ENCODE measurements around the gene TADA2B. TPM values are rescaled to one million over a fixed set of nuclear protein-coding genes. Genes with fewer than 3 reads are reported as not detected.

TADA2B gene
- polyA plus RNA-seq, 4 donors: 13.5 to 20.8 (median 14.6) TPM

DNA sequence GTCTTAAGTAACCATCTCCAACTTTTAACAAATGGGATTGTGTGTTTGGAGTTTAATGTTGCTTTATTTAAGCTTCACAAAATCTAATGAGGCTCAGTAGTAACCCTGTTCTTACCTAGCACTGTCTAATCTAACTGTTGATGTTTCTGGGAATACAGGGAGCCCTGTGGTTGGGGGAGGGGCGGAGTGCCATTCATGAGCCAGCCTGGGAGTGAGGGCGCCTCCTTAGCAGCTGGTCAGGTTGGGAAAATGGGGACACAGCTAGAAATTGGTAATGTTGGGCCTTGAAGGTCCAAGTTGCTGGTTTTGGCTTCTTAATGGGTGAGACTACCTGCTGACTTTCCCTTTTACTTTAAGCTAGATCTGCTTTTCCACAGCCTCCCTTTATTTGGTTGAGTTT lies 22.9 kb upstream of the TADA2B start:
- FAIRE-seq: no peak
- H3K36me3 ChIP-seq (ENCODE audit: control insufficient read depth in 3 of 3, insufficient read depth in 2 of 3, low read depth in 1 of 3, low read length in 3 of 3): peaks cover 14 to 83% (median 14%) of the 10 kb centered on the region in 3 donors
- no peaks in the 10 kb centered on the region for H3K9me3 ChIP-seq (ENCODE audit: control insufficient read depth in 2 of 2, insufficient read depth in 1 of 2, low read depth in 1 of 2, low read length in 1 of 2)
- WGBS, 3 donors: 87 to 94% (median 91%) methylated on average over 2 of the region's 2 CpGs
- H3K27me3 ChIP-seq (ENCODE audit: control insufficient read depth in 3 of 3, insufficient read depth in 3 of 3, low read length in 3 of 3): no peaks in the 10 kb centered on the region
- H3K27ac ChIP-seq (ENCODE audit: low read depth in 1 of 3, low read length in 2 of 3): no peak overlapping the region
- DNase-seq: no peak
- H3K4me3 ChIP-seq (ENCODE audit: low read depth in 1 of 3, low read length in 3 of 3): no peak overlapping the region
- peaks cover 0 to 10% (median 0%) of the 10 kb centered on the region in 3 donors for H3K4me1 ChIP-seq (ENCODE audit: control insufficient read depth in 3 of 3, insufficient read depth in 2 of 3, low read depth in 1 of 3, low read length in 2 of 3)

DNA sequence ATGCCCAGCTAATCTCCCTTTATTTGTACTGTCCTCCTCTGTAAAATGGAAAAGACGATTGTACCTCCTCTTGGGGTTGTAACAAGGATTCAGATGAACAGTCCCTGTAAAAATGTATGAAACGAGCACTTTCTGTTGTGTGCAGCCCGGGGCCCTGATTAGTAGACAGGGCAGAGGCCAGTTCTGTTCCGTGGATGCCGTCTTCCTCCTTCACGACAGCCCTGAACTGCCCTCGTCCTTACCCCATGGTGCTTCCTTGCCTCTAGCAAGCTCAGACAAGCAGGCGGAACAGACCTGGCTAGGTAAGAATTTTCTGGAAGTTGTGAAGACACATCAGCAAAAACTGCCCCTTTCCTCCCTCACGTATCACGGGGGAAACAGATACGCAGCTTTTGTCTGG lies 22.3 kb upstream of the TADA2B start:
- FAIRE-seq: no peak
- Histone ChIP-seq H3K4me3 (ENCODE audit: low read depth in 1 of 3, low read length in 3 of 3) (no peak overlapping the region), H3K36me3 (ENCODE audit: control insufficient read depth in 3 of 3, insufficient read depth in 2 of 3, low read depth in 1 of 3, low read length in 3 of 3) (peaks cover 9 to 84% (median 17%) of the 10 kb centered on the region in 3 donors), H3K27ac (ENCODE audit: low read depth in 1 of 3, low read length in 2 of 3) (no peak overlapping the region), H3K9me3 (ENCODE audit: control insufficient read depth in 2 of 2, insufficient read depth in 1 of 2, low read depth in 1 of 2, low read length in 1 of 2) (no peaks in the 10 kb centered on the region), H3K27me3 (ENCODE audit: control insufficient read depth in 3 of 3, insufficient read depth in 3 of 3, low read length in 3 of 3) (no peaks in the 10 kb centered on the region), H3K4me1 (ENCODE audit: control insufficient read depth in 3 of 3, insufficient read depth in 2 of 3, low read depth in 1 of 3, low read length in 2 of 3) (peaks cover 0 to 5% (median 0%) of the 10 kb centered on the region in 3 donors)
- WGBS, 3 donors: 93 to 94% (median 94%) methylated on average over 11 of the region's 11 CpGs
- DNase-seq: no peak

DNA sequence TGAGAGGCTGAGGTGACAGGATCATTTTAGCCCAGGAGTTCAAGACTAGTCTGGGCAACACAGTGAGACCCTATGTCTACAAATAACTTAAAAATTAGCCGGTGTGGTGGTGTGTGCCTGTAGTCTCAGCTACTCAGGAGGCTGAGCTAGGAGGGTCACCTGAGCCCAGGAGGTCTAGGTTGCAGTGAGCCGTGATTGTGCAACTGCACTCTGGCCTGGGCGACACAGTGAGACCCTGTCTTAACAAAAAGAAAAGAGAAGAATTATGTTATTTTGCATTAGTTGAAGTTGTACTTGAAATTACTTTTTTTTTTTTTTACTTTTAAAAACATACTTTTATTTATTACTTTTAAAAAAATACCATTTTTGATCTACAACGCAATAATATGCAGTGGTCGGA lies 21.8 kb upstream of the TADA2B start:
- no peak for FAIRE-seq
- Histone ChIP-seq H3K9me3 (ENCODE audit: control insufficient read depth in 2 of 2, insufficient read depth in 1 of 2, low read depth in 1 of 2, low read length in 1 of 2) (no peaks in the 10 kb centered on the region), H3K27ac (ENCODE audit: low read depth in 1 of 3, low read length in 2 of 3) (no peak overlapping the region), H3K36me3 (ENCODE audit: control insufficient read depth in 3 of 3, insufficient read depth in 2 of 3, low read depth in 1 of 3, low read length in 3 of 3) (peaks cover 6 to 83% (median 18%) of the 10 kb centered on the region in 3 donors), H3K4me3 (ENCODE audit: low read depth in 1 of 3, low read length in 3 of 3) (no peak overlapping the region), H3K4me1 (ENCODE audit: control insufficient read depth in 3 of 3, insufficient read depth in 2 of 3, low read depth in 1 of 3, low read length in 2 of 3) (no peaks in the 10 kb centered on the region), H3K27me3 (ENCODE audit: control insufficient read depth in 3 of 3, insufficient read depth in 3 of 3, low read length in 3 of 3) (no peaks in the 10 kb centered on the region)
- DNase-seq: no peak
- WGBS, 3 donors: 71 to 77% (median 76%) methylated on average over 5 of the region's 5 CpGs

DNA sequence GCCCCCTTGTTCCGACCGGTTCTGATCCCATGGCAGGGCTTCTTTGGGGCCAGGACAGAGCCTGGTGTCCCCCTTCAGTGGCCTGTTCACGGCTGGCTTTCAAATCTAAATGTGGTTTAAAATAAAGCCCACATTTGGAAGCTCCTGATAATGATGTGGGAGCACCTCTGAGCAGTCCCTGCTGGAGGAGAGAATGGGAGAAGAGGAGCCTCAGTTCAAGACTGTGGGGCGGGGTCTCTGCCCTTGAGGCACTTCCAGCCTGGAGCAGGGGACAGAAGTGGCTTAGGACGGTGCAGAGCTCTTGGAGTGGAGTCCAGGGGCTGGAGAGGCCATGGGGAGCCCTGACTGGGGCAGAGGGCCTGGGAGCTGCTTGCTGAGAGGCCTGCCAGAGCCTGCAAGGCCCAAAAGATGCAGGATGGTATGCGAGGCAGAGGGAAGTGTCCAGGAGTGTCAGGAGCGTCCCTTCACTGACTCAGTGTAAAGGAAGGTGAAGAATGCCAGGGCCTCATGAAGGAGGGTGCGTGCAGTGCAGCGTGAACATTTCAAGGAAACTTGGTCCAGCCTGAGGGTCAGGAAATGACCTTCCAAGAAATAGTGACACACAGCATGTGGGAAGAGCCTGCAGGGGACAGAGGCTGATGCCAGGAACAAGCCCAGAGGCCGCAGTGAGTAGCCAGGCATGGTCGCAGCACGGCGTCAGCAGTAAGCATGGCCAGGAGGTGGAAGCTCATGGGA lies 21.1 kb upstream of the TADA2B start:
- WGBS, 3 donors: 85 to 92% (median 89%) methylated on average over 13 of the region's 13 CpGs
- H3K27ac ChIP-seq (ENCODE audit: low read depth in 1 of 3, low read length in 2 of 3): no peak overlapping the region
- FAIRE-seq: no peak
- H3K4me3 ChIP-seq (ENCODE audit: low read depth in 1 of 3, low read length in 3 of 3): no peak overlapping the region
- H3K4me1 ChIP-seq (ENCODE audit: control insufficient read depth in 3 of 3, insufficient read depth in 2 of 3, low read depth in 1 of 3, low read length in 2 of 3): no peaks in the 10 kb centered on the region
- H3K27me3 ChIP-seq (ENCODE audit: control insufficient read depth in 3 of 3, insufficient read depth in 3 of 3, low read length in 3 of 3): no peaks in the 10 kb centered on the region
- H3K9me3 ChIP-seq (ENCODE audit: control insufficient read depth in 2 of 2, insufficient read depth in 1 of 2, low read depth in 1 of 2, low read length in 1 of 2): no peaks in the 10 kb centered on the region
- no peak for DNase-seq
- peaks cover 5 to 83% (median 20%) of the 10 kb centered on the region in 3 donors for H3K36me3 ChIP-seq (ENCODE audit: control insufficient read depth in 3 of 3, insufficient read depth in 2 of 3, low read depth in 1 of 3, low read length in 3 of 3)

DNA sequence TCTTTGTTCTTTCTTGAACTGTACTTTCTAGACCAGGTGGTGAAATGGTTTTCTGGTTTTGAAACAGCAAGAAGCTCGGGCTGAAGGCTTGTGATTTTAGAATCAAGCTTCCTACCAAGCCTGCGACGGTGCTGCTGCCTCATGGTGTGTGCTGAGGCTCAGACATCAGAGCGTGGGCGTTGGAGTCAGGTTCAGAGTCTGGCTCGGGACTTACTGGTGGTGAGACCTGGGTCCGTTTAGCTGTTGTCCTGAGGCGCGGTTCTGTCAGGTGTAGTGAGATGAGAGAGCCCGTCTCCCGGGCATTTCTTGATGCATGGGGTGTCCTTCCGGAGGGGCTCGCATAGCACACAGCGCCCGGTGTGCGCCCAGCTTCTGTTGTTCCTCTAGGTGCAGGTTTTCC lies 19.7 kb upstream of the TADA2B start:
- Histone ChIP-seq H3K9me3 (ENCODE audit: control insufficient read depth in 2 of 2, insufficient read depth in 1 of 2, low read depth in 1 of 2, low read length in 1 of 2) (no peaks in the 10 kb centered on the region), H3K4me1 (ENCODE audit: control insufficient read depth in 3 of 3, insufficient read depth in 2 of 3, low read depth in 1 of 3, low read length in 2 of 3) (no peaks in the 10 kb centered on the region), H3K27ac (ENCODE audit: low read depth in 1 of 3, low read length in 2 of 3) (no peak overlapping the region), H3K36me3 (ENCODE audit: control insufficient read depth in 3 of 3, insufficient read depth in 2 of 3, low read depth in 1 of 3, low read length in 3 of 3) (peaks cover 7 to 76% (median 20%) of the 10 kb centered on the region in 3 donors), H3K27me3 (ENCODE audit: control insufficient read depth in 3 of 3, insufficient read depth in 3 of 3, low read length in 3 of 3) (no peaks in the 10 kb centered on the region), H3K4me3 (ENCODE audit: low read depth in 1 of 3, low read length in 3 of 3) (no peak overlapping the region)
- FAIRE-seq (no peak), DNase-seq (no peak)
- 70 to 88% (median 88%) methylated on average over 16 of the region's 16 CpGs for WGBS, 3 donors

DNA sequence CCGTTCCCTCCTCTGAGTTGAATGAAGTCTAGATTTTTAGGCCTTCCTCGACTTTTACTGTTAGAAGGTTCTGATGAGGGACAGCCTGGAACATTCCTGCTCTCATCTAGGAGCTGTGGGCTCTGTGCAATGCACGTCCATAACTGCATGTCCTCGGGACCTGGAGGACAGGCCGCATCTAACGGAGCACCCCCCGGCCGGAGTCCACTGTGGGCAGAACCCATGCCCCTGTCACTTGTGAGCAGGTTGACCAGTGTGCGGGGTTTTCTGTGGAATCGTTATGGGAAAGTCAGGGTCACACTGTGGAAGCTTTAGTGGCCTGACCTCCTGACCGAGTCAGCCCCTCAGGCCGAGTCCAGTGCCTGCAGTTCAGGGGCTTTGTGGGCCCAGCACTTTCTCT lies 19.3 kb upstream of the TADA2B start:
- H3K36me3 ChIP-seq (ENCODE audit: control insufficient read depth in 3 of 3, insufficient read depth in 2 of 3, low read depth in 1 of 3, low read length in 3 of 3): peaks cover 7 to 78% (median 20%) of the 10 kb centered on the region in 3 donors
- 93 to 95% (median 94%) methylated on average over 12 of the region's 12 CpGs for WGBS, 3 donors

DNA sequence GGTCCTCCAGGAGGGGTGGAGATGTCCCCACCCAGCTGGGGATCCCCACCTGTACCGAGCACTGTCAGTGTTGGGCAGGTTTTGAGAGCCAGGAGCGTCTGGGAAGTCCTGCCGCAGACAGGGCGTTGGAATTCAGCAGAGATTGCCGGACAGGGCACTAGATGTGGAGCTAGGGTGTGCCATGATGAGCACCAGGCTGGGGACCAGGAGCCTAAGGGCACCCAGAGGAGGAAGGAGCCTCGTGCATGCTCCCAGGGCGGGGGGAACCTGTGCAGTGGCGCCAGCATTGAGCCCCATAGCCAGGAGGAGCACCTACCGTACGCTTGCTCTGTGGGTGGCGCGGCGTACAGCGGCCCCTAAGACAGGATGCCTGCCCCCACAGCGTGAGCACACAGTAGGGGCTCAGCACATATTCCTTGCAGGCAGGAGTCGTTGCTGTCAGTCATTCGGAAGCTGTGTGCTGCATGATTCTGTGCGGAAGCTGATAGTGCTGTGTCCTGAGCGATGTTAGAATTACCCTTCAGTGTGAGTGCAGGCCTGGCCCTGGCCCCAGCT lies 18.8 kb upstream of the TADA2B start:
- WGBS, 3 donors: 91 to 94% (median 94%) methylated on average over 19 of the region's 19 CpGs
- H3K27ac ChIP-seq (ENCODE audit: low read depth in 1 of 3, low read length in 2 of 3): no peak overlapping the region
- H3K4me1 ChIP-seq (ENCODE audit: control insufficient read depth in 3 of 3, insufficient read depth in 2 of 3, low read depth in 1 of 3, low read length in 2 of 3): no peaks in the 10 kb centered on the region
- H3K36me3 ChIP-seq (ENCODE audit: control insufficient read depth in 3 of 3, insufficient read depth in 2 of 3, low read depth in 1 of 3, low read length in 3 of 3): peaks cover 4 to 79% (median 20%) of the 10 kb centered on the region in 3 donors
- no peaks in the 10 kb centered on the region for H3K27me3 ChIP-seq (ENCODE audit: control insufficient read depth in 3 of 3, insufficient read depth in 3 of 3, low read length in 3 of 3)
- H3K9me3 ChIP-seq (ENCODE audit: control insufficient read depth in 2 of 2, insufficient read depth in 1 of 2, low read depth in 1 of 2, low read length in 1 of 2): no peaks in the 10 kb centered on the region
- no peak overlapping the region for H3K4me3 ChIP-seq (ENCODE audit: low read depth in 1 of 3, low read length in 3 of 3)
- FAIRE-seq (no peak), DNase-seq (no peak)

More for the DNA sequence above, 19.3 kb upstream of the TADA2B start:
- DNase-seq (no peak), FAIRE-seq (no peak)
- Histone ChIP-seq H3K4me3 (ENCODE audit: low read depth in 1 of 3, low read length in 3 of 3) (no peak overlapping the region), H3K27ac (ENCODE audit: low read depth in 1 of 3, low read length in 2 of 3) (no peak overlapping the region), H3K4me1 (ENCODE audit: control insufficient read depth in 3 of 3, insufficient read depth in 2 of 3, low read depth in 1 of 3, low read length in 2 of 3) (no peaks in the 10 kb centered on the region), H3K9me3 (ENCODE audit: control insufficient read depth in 2 of 2, insufficient read depth in 1 of 2, low read depth in 1 of 2, low read length in 1 of 2) (no peaks in the 10 kb centered on the region), H3K27me3 (ENCODE audit: control insufficient read depth in 3 of 3, insufficient read depth in 3 of 3, low read length in 3 of 3) (no peaks in the 10 kb centered on the region)

DNA sequence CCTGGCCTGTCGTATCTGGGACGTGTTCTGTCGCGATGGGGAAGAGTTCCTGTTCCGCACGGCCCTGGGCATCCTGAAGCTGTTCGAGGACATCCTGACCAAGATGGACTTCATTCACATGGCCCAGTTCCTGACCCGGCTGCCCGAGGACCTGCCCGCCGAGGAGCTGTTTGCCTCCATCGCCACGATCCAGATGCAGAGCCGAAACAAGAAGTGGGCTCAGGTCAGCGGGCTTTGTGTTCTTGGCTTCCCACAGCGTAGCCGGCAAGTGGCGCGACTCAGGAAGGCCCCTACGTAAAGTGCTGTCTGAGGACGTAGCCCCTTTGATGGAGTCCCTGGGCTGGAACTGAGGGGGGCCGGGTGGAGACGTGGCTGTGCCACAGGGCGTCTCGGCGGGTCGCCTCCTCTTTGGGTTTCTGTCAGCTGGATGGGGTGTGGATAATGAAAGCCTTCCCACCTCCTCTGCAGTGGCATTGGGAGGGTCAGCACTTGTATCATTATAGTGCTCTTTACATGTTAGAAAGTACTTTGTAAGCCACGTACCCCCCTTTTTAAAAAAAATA lies 18.1 kb upstream of the TADA2B start:
- Histone ChIP-seq H3K27me3 (ENCODE audit: control insufficient read depth in 3 of 3, insufficient read depth in 3 of 3, low read length in 3 of 3) (no peaks in the 10 kb centered on the region), H3K9me3 (ENCODE audit: control insufficient read depth in 2 of 2, insufficient read depth in 1 of 2, low read depth in 1 of 2, low read length in 1 of 2) (no peaks in the 10 kb centered on the region), H3K27ac (ENCODE audit: low read depth in 1 of 3, low read length in 2 of 3) (no peak overlapping the region), H3K4me3 (ENCODE audit: low read depth in 1 of 3, low read length in 3 of 3) (no peak overlapping the region), H3K36me3 (ENCODE audit: control insufficient read depth in 3 of 3, insufficient read depth in 2 of 3, low read depth in 1 of 3, low read length in 3 of 3) (peaks cover 4 to 84% (median 20%) of the 10 kb centered on the region in 3 donors), H3K4me1 (ENCODE audit: control insufficient read depth in 3 of 3, insufficient read depth in 2 of 3, low read depth in 1 of 3, low read length in 2 of 3) (no peaks in the 10 kb centered on the region)
- 92 to 93% (median 92%) methylated on average over 28 of the region's 28 CpGs for WGBS, 3 donors
- FAIRE-seq (no peak), DNase-seq (no peak)
